Esophagus squamous epithelium (tissue), 5 donors: Measurements from ENCODE around the gene ARHGDIA. TPM values are rescaled to one million over a fixed set of nuclear protein-coding genes. Genes with fewer than 3 reads are reported as not detected.

Experiments used
- DNase-seq: peaks from one replicate; lab custom pipeline; 2025; lab: John Stamatoyannopoulos, UW
- H3K27ac ChIP-seq, 4 donors: fragments of 200-600 bp; sonication (generic); one replicate each; pipeline ENCODE4 v1.5.1; 2016 to 2019; ENCODE audit warnings: mild to moderate bottlenecking in 1 of 4
- H3K27me3 ChIP-seq, 4 donors: fragments of 200-600 bp; sonication (generic); 1 replicate in 3 of 4; 2 replicates in 1 of 4; pipeline versions ENCODE4 v1.5.1 to v1.6.0; 2017 to 2021; ENCODE audit warnings: antibody characterized with exemption in 1 of 4
- H3K36me3 ChIP-seq, 3 donors: fragments of 200-600 bp; sonication (generic); one replicate each; pipeline ENCODE4 v1.5.1; 2016 to 2019
- H3K4me1 ChIP-seq, 3 donors: fragments of 200-600 bp; sonication (generic); one replicate each; pipeline ENCODE4 v1.5.1; 2017 to 2019
- H3K4me3 ChIP-seq, 4 donors: fragments of 200-600 bp; sonication (generic); 1 replicate in 3 of 4; 2 replicates in 1 of 4; pipeline ENCODE4 v1.5.1; 2016 to 2019; ENCODE audit warnings: mild to moderate bottlenecking in 2 of 4, moderate library complexity in 1 of 4
- H3K9me3 ChIP-seq, 3 donors: fragments of 200-600 bp; sonication (generic); one replicate each; pipeline ENCODE4 v1.5.1; 2016 to 2019
- POLR2A ChIP-seq, 4 donors: fragments of 450-650 bp; IDR thresholded peaks; one replicate each; pipeline ENCODE4 v1.6.1; 2017; ENCODE audit warnings: antibody characterized with exemption in 4 of 4, mild to moderate bottlenecking in 4 of 4, moderate library complexity in 3 of 4
- WGBS, 2 donors: methylation state at CpG; one replicate each; pipeline ENCODE4 v1.1.5; 2018; 5-methylcytosine and 5-hydroxymethylcytosine counted together
- intact Hi-C: fragments of 100-400 bp; cut with DNase I; formaldehyde crosslinking; loops from one replicate; pipeline ENCODE4 v1.15.0; 2022
- total RNA-seq, 4 donors: library from RNA; depleted of rRNA; stranded (reverse); fragments of >200 nt; gene quantifications; one replicate each; pipeline ENCODE4 v1.1.0, GENCODE V29; 2016
- TF ChIP-seq, protein P1 (sequence below), 6 experiments: fragments of 450-650 bp in 4 of 6; fragments of 200-600 bp in 2 of 6; sonication (generic) in 2 of 6; IDR thresholded peaks; one replicate each; pipeline ENCODE4 v1.5.1; 2016 to 2019; ENCODE audit warnings: antibody characterized with exemption in 6 of 6, mild to moderate bottlenecking in 4 of 6, moderate library complexity in 4 of 6
- donor health status: DM: yes; HTN: yes; CAD: no.

The ARHGDIA gene
- total RNA-seq, 4 donors from 2014 or later = 166 to 239 (median 176) TPM

DNA sequence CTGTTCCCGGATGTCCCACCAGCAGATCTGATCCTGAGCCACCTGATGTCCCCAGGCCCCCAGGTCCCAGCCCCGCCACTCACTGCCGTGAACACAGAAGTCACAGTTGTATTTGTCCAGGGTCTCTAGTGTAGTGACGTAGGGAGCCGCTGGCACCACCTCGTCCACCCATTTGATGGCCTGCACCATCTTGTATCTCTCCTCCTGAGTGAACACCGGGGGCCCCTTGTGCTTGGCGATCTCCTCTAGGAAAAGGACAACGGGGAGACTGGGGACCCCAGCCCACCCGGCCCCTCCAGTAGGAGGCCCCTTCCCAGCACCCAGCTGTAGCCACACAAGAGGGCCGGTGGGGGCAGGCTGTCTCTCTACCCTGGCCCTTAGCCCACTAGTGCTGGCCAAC is 37.7 kb upstream of the ARHGDIA start:
- H3K9me3 ChIP-seq = no peaks in the 10 kb centered on the region
- DNase-seq = no peak
- intact Hi-C loops = no loop called here
- H3K27me3 ChIP-seq = no peaks in the 10 kb centered on the region
- no peak overlapping the region for H3K4me3 ChIP-seq
- 95 to 98% methylated on average over 4 to 7 of the region's 11 CpGs for WGBS, 2 donors
- H3K4me1 ChIP-seq = peaks cover 15 to 46% (median 19%) of the 10 kb centered on the region in 3 donors
- H3K27ac ChIP-seq = no peak overlapping the region
- H3K36me3 ChIP-seq = peaks cover 13 to 80% (median 26%) of the 10 kb centered on the region in 3 donors
- no peak for TF ChIP-seq POLR2A (IDR thresholded peaks at IDR 0.05)
- TF ChIP-seq, protein P1, sequence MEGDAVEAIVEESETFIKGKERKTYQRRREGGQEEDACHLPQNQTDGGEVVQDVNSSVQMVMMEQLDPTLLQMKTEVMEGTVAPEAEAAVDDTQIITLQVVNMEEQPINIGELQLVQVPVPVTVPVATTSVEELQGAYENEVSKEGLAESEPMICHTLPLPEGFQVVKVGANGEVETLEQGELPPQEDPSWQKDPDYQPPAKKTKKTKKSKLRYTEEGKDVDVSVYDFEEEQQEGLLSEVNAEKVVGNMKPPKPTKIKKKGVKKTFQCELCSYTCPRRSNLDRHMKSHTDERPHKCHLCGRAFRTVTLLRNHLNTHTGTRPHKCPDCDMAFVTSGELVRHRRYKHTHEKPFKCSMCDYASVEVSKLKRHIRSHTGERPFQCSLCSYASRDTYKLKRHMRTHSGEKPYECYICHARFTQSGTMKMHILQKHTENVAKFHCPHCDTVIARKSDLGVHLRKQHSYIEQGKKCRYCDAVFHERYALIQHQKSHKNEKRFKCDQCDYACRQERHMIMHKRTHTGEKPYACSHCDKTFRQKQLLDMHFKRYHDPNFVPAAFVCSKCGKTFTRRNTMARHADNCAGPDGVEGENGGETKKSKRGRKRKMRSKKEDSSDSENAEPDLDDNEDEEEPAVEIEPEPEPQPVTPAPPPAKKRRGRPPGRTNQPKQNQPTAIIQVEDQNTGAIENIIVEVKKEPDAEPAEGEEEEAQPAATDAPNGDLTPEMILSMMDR (IDR thresholded peaks at IDR 0.05) = no peak

DNA sequence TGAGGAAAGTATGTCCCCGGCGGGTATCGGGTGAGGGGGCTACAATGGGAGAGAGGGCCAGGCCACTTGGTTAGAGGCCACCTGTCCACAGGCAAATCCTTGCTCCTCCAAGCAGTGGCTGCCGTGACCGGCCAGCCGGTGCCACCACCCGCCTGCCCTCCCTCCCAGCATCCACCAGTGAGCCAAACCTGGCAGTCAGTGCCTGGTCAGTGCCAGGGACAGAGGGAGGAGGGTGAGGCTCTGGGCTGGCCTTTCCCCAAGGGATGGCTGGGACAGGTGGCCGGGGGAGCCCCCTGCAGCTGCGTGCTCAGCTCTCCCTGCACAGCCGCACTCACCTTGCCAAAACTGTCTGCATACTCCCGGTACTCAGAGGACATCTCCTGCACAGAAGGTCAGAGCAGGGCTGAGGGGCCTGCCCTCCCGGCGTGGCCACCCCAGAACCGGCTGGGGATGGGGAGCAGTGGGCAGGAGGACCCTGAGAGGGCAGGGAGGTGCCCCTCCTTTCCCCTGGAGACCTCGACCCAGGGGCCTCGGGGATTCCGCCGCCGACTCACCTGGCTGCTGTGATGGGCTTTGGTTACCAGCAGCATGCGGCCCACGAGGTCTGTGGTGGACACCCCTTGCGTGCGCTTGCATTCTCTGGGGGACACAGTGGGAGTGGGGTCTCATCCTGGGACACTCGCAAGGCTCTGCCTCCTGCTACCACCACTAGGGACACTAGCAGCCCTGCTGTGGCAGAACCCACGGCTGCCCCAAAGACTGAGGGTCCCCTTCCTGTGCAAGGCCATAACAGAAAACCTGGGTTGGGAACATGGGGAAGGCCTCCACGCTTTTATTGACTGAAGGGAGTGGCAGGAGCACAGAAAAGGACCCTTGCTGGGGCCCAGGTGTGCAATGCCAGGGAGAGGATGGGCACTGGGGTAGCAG is 36.3 kb upstream of the ARHGDIA start:
- Histone ChIP-seq H3K27ac (no peak overlapping the region), H3K27me3 (peaks cover 0 to 9% (median 0%) of the 10 kb centered on the region in 4 donors), H3K36me3 (peaks cover 6 to 75% (median 16%) of the 10 kb centered on the region in 3 donors), H3K9me3 (no peaks in the 10 kb centered on the region), H3K4me1 (peaks cover 19 to 40% (median 21%) of the 10 kb centered on the region in 3 donors), H3K4me3 (no peak overlapping the region)
- 80 to 100% methylated on average over 1 of the region's 26 CpGs for WGBS, 2 donors
- no peak for DNase-seq
- intact Hi-C loops = no loop called here
- TF ChIP-seq, protein P1 (IDR thresholded peaks at IDR 0.05) = no peak
- no peak for TF ChIP-seq POLR2A (IDR thresholded peaks at IDR 0.05)

DNA sequence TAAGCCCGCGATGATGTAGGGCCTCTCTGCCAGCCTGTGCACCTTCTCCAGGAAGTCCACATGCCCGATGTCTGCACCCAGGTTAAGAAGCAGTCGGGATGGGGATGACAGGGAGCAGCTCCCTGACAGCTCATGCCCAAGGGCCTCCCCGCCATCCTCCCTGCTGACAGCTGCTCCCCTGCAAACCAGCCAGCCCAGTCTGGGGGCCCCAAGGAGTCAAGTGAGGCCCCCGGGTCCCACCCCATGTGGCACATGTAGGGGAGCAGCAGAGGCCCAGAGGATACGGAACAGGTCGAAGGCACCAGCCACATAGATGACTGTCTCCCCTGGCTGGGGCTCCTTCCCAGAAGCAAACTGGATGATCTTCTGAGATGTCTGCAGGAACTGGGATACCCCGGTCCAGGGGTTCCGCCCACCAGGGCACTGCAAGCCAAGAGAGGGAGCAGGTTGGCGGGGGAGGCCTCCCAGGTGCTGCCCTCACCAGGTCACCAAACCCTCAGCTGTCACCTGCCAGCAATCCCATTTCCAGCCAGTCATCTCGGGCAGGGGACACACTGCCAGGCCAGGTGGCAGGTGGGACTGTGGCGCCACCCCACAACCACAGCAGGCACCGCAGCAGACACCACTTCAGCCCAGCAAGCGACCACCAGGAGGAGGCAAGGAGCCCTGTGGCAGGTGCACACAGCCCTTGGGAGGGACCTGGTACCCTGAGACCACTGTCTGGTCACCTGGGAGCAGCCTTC is 35.5 kb upstream of the ARHGDIA start:
- H3K27ac ChIP-seq = no peak overlapping the region
- H3K9me3 ChIP-seq = no peaks in the 10 kb centered on the region
- DNase-seq = no peak
- H3K4me3 ChIP-seq = no peak overlapping the region
- intact Hi-C loops = no loop called here
- peaks cover 0 to 68% (median 11%) of the 10 kb centered on the region in 3 donors for H3K36me3 ChIP-seq
- TF ChIP-seq, protein P1 (IDR thresholded peaks at IDR 0.05) = peak in 1 of 6 experiments; percentile 14
- TF ChIP-seq POLR2A (IDR thresholded peaks at IDR 0.05) = no peak
- H3K4me1 ChIP-seq = peaks cover 17 to 40% (median 25%) of the 10 kb centered on the region in 3 donors
- WGBS, 2 donors = 90% methylated on average over 5 of the region's 15 CpGs; no CpG with 5 or more reads in 1 of the 2 donors
- H3K27me3 ChIP-seq = peaks cover 0 to 18% (median 0%) of the 10 kb centered on the region in 4 donors

DNA sequence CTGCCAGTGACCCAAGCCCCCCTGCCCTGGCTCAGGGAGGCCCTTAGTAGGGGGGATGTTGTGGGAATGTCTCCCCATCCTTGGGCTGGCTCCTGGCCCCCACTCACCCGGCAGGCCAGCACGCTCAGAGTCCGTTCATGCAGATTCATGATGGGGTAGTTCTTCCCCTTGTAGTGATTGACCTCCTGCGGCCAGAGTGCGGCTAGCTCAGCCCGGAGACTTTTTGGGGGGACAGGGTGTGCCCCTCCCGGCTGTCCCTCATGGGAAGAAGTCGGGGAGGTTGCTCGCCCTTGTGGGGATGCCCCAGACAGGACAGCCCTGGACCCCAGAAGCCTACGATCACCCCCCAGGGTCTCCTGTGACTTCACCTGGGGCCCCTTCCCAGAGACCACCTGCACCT is 34.9 kb upstream of the ARHGDIA start:
- intact Hi-C loops = no loop called here
- Histone ChIP-seq H3K27me3 (peaks cover 0 to 20% (median 0%) of the 10 kb centered on the region in 4 donors), H3K27ac (no peak overlapping the region), H3K36me3 (peaks cover 0 to 68% (median 11%) of the 10 kb centered on the region in 3 donors), H3K4me1 (peaks cover 18 to 40% (median 24%) of the 10 kb centered on the region in 3 donors), H3K4me3 (no peak overlapping the region), H3K9me3 (no peaks in the 10 kb centered on the region)
- no peak for TF ChIP-seq POLR2A (IDR thresholded peaks at IDR 0.05)
- TF ChIP-seq, protein P1 (IDR thresholded peaks at IDR 0.05) = no peak
- no peak for DNase-seq
- 70% methylated on average over 2 of the region's 10 CpGs; no CpG with 5 or more reads in 1 of the 2 donors for WGBS, 2 donors
